ENCODE data around the gene RASEF.

RASEF gene

GRCh38 chr9:83056174-83056573 is 6.8 kb downstream of the RASEF start:
- no peak for DNase-seq

DNA sequence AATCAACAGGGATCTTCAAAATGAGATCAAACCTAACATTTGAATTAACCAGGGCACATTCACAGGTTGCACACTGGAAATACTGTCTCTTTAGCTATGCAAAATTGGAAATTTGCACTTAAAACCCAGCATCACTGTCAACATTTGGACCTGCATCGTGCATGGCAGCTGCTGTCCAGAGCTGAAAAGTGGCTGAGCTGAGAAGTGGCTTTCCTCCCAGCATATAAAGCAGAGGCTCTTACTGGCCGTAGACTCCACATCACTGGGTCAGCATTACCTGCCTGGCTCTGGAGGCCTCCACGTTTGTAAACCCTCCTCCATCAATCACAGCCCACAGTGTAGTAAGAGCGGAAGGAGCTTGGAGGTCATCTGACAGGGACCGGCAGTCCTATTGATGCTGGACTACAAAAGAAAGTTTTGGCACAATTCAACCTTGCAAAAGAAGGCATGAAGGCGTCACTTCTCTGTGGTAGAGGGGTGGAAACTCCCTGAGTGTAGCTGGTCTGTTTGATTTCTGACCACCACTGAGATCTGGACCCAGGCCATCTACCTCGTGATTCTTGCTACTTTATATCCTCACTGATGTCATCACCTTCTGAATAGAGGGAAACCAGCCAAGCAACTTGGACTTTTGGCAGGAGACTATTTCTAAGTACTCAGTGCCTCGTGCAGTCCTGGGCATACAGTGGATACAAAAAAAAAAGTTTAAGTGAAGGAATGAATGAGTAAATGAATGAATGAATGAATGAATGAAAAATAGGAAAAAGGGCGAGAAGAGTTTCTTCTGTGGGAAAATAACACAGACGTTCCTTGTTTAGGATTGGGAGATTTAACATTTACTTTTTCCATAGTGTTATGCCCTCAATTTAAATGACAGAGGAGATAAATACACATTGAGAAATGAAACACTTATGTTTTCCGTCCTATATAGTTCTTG is 14.8 kb downstream of the RASEF start:
- no peak for DNase-seq

GRCh38 chr9:83043597-83043996 is 19.3 kb downstream of the RASEF start:
- DNase-seq = no peak

DNA sequence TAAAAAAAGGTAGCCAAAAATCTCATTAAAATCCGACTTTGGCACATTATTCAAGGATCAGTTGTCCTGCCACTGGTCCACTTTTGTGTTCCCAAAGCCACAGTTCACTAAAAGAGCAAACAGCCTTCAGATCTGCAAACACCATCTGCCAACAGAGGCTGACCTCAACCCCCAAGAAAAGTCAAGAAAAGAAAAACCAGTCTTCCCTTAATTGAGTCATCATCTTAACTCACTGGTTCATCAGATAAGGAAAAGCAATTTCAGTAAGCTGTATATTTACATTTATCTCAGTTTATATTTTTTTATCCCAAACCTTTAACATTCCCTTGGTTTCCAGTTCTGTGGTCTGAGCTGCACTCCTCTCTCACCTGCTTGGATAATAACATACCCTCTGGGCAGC is 21.2 kb downstream of the RASEF start:
- DNase-seq = no peak

GRCh38 chr9:83039303-83039702 is 23.6 kb downstream of the RASEF start:
- no peak for DNase-seq

DNA sequence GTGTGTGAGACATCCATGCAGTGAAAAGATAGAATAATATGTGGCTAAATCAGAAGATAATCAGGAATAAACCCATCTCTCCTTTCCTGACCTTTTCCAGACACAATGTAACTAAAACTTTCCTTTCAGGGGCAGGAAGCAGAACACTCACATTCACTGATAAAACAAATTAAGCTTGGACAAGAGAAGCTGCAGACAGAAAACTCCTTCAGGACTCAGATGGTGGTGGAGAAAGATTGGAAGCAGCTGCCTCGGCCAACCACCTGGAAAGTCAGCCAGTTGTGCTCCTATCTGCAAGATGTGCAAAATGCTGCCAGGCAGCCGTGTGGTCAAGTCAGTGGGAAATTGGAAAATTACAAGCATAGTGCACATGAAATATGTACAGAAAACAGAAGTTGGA is 26.9 kb downstream of the RASEF start:
- no peak for DNase-seq

DNA sequence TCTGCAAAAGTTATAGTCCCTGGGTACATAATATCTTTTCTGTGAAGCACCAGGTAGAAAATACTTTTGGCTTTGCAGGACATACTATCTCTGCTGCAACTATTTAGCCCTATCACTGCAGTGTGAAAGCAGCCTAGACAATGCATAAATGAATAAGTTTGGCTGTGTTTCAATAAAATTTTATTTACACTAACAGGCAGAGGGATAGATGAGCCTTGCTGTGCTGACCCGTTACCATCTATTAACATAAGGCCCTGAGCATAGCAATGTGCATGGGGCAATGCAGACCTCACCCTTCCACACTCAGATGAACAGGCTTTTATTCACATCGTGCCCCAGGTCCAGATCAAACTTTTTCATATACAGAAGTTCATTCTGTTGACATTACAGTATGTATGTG is 27.8 kb downstream of the RASEF start:
- DNase-seq = no peak

GRCh38 chr9:83034587-83034986 is 28.4 kb downstream of the RASEF start:
- no peak for DNase-seq

DNA sequence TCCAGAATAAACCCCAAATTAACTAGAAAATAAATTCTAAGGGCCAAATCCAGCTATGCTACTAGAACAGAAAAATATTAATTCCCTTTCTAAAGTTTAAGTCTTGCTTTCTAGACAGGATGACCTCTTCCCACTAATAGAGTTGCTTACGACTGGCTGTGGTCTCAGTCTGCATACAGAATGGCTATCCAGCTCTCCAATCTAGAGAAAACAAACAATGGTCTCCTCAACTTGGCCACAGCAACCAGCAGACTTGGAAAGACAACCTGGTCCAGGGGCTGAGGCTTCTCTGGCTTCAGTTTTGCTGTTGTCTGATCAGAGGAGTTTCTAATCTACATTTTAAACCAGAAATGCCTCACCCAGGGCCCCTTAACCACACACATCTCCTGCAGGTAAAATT is 28.9 kb downstream of the RASEF start:
- no peak for DNase-seq

GRCh38 chr9:83032065-83032625 is 30.8 kb downstream of the RASEF start:
- no peak for DNase-seq

DNA sequence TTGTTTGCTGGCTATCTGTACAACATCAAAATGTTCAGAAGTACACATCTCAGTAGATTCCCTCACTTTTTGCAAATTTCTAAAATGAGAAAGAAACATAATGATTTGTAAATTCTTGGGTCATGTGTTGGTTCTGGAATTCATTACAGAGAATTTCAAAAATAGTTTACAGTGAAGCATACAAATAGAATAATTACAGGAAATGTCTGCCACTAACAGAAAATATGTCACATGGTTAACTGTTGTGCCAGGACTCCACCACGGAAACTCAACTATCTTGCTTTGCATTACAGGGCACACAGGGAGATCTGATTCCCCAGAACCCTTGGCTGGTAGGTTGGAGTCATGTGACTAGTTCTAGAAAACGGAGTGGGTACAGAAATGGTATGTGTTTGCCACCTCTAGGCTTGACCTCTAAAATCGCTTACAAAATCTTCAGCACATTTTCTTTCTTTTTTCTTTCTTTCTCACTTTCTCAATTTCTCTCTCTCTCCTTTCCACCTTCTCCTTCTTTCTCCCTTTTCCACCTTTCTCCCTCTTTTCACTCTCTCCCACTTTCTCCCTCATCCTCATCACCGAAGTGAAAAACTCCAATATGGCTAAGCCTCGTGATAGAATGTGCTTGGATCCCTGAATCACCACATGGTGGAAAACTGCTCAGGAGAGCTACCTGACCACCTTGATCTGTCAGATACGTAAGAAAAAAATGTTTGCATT is 32.4 kb downstream of the RASEF start:
- DNase-seq = no peak

DNA sequence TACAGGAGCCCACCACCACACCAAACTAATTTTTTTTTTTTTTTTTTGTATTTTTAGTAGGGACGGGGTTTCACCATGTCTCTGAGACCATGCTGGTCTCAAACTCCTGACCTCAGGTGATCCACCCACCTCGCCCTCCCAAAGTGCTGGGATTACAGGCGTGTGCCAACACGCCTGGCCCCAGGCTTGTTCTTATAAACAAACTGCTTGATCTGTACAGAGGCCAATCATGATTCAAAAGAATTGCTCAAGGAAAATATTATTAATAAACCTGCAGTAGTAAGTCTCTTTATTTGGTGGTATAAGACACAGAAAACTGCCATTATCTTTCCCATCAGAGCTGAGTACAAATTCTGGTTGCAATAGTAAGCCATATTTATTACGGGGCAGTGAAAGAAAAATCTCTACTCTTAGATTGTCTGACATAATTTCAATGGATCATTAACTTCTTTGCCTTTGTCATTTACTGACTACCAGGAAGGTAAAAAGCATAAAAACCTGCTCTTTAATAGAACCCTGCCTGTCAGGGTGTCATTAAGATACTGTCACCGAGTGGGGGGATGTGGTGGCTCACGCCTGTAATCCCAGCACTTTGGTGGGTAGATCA is 33.3 kb downstream of the RASEF start:
- DNase-seq = no peak

GRCh38 chr9:83027153-83027891 is 35.6 kb downstream of the RASEF start:
- DNase-seq = no peak

DNA sequence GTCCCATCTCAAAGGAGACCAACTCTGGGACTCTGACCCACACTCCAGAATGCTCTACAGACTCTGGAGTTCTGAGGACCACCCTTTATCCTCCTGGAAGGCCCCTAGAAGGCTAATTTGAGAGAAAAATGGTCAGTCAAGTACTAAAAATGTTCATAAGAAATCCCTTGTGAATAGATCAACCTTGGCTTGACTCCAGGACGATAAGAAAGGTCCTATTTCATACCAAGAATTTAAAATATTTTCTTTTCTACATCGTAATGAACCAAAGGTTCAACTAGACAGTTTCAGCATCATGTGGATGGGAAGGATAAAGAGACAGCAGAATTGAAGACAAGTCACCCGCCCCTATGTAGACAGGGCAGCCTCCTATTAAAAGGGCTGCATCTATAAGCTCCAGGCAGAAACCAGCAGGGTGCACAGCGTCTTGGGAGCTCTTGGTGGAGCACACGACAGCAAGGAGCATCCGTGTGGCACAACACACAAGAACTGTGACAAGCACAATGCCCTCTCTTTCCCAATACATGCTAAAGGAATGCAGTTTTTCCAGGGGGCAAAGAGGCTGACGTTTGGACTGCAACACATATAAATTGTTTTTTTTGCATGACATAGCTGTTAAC is 38.3 kb downstream of the RASEF start:
- no peak for DNase-seq

DNA sequence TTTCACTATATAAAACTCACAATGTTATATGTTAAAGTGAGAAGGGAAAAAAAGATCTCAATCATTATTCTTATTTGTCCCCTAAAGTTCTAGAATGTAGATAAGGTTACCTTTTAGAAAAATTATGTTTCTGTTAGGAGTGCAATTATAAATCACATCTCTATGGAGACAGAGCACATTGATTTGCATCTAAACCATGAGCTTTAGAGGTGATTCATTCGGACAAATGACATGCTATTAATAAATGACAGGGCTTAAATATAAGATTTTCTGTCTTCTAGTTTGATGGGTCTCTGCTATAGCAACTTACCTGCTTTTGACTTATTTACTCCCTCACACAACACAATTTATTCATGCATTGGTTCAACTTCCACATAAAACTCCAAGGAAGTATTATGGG is 39.8 kb downstream of the RASEF start:
- DNase-seq = no peak

- DNase-seq = no peak
Measured at GRCh38 chr9:83020864-83021263, 42.1 kb downstream of the RASEF start.

DNA sequence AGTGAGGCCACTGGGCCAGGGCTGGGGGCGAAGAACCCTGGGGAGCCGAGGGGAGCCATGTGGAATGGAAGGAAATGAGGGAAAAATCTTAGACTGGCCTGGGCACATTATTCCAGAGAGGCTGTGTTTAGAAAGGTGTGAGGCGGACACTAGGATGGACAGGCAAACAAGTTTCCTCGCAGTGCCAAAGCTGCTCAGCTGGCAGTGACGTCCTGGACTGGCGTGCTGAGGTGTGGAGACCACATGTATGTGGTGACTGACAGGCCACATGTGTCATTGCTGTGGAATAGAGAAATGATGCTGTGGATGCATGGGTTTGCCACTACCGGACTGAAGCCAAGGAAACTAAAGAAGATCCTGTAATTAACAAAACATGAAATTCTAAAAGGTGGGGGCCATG is 42.6 kb downstream of the RASEF start:
- no peak for DNase-seq

- no peak for DNase-seq
Measured at GRCh38 chr9:83019246-83019645, 43.7 kb downstream of the RASEF start.

DNA sequence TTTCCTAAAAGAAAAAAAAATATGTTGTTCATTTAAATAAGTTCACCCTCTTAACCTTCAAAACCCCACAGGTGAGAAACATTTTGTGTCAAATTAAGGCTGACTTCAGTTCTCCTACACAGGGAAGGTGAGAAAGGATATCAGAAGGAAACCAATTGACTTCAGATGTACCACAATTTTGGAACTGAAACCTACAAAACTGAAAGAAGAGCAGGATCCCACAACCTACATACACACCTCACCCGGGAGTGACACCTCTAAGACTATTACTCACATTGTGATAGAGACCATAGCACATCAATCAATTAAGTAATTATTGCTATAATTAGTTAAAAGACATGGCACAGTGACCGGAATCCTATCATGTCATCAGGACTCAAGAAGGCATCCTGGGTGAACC is 47.0 kb downstream of the RASEF start:
- no peak for DNase-seq

- no peak for DNase-seq
Measured at GRCh38 chr9:83013867-83014605, 48.9 kb downstream of the RASEF start.
